Measurements from ENCODE around the gene GFRA3.

GFRA3 gene

DNA sequence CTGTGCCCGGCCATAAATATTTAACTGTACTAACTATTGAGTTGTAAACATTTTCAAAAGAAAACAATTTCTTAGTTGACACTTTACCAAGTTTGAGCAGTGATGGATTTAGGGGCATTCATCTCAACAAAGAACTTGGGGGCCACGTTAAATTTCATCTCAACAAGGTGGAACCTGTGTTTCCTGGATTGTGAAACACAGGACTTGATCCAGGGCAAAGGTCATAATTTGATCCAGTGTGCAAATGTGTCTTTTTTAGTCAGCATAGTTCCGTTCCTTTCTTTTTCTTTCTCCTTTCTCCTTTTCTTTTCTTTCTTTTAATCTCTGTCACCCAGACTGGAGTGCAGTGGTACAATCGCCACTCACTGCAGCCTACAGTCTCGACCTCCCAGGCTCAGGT is 3.1 kb downstream of the GFRA3 start:
- TF ChIP-seq CTCF (IDR thresholded peaks at IDR 0.05) = no peak

- TF ChIP-seq CTCF (IDR thresholded peaks at IDR 0.05) = no peak
These were observed 10.2 kb downstream of the GFRA3 start for GRCh38 chr5:138264183-138264582.

DNA sequence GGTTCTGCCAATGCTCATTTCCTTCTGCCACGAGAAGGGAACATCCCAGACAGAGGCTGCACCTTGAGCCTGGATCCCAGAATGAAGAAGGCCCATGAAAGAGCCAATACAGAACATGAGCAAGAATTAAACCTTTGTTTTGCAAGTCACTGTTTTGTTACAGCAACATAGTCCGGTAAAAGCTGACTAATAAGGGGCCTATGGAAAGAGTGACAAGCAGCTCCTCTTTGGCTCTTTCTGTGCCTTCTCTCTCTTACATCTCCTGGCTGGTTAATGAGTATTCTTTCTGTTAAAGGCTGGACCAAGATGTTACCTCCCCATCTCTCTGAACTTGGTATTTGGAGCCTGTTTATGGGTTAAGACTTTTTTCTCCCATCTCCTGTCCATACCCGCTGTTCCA is 10.8 kb downstream of the GFRA3 start:
- TF ChIP-seq CTCF (IDR thresholded peaks at IDR 0.05) = no peak

DNA sequence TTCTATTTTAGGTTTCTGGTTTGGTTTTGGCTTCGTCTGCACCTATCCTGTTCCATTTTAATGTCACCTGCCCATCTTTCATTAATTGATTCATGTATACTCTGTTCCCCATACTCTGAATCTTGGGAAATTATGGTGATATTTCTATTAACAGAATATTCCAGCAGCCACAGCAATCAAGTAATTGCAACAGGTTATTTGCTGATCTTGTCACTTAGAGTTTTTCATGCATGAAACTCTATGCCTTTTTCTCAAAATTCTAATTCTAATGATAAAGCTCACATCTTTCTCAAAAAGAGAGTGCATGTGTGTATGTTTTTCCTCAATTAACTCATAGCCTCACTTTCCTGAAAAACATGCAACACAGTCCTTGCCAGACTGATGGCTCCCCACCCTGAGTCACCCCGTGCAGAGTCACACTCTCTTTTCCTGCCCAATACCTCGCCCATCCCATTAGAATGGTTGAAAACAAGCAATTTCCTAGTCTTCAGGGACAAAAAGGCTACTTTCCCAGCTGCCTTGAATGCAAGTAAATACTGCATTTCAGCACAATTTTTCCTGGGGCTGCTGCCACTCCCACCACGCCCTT is 15.6 kb downstream of the GFRA3 start:
- no peak for TF ChIP-seq CTCF (IDR thresholded peaks at IDR 0.05)

DNA sequence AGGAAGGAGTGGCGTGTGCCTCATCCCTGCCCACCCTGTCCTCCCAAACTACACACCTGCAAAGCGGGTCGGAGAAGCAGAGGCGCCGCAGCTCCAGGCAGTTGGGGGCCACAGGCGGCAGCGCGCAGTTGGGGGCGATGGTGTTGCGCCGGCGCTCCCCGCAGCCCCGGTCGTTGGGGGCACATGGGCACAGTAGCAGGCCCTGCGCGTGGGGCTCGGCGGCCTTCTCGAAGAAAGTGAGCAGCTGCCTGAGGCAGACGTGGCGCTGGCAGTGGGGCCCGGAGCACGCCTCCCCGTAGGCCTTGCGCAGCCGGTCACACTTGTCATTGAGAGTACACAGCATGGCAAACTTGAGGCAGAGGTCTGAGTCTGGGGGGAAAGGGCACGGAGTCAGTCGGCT is 16.8 kb downstream of the GFRA3 start:
- TF ChIP-seq CTCF (IDR thresholded peaks at IDR 0.05) = no peak

GRCh38 chr5:138252944-138253343 is 21.5 kb downstream of the GFRA3 start:
- TF ChIP-seq CTCF (IDR thresholded peaks at IDR 0.05) = no peak

DNA sequence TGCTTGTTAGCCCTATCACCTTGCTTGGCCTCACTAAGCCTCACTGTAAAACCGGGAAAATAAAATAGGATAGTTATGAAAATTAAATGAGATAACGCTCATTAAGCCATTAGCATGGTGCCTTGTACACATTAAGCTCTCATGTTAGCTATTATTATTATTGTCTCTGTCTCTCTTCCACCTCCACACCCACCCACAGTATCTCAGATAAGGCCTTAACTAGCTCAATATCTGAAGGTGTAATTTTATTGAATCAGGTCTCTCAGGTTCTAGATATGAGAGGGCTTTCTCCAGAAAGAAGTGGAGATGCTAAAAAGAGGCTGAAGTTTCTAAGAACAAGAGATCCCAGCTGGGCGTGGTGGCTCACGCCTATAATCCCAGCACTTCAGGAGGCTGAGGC is 27.6 kb downstream of the GFRA3 start:
- no peak for TF ChIP-seq CTCF (IDR thresholded peaks at IDR 0.05)

DNA sequence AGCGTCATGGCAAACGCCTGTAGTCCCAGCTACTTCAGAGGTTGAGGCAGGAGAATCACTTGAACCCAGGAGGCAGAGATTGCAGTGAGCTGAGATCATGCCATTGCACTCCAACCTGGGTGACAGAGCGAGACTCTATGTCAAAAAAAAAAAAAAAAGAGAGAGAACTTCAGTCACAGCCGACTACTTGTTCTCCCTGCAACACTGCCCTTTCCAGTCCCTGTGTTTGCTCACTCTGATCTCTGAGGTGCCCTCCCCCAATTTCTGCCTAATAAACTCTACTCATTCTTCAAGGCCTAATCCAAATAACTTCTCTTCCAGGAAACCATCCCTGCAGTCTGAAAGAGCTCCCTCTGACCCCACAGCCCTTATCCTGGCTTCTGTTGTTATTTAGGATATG is 28.1 kb downstream of the GFRA3 start:
- TF ChIP-seq CTCF (IDR thresholded peaks at IDR 0.05) = no peak
